Neural cell (in vitro differentiated cells): Measurements from ENCODE around the gene CELSR1. TPM values are rescaled to one million over a fixed set of nuclear protein-coding genes. Genes with fewer than 3 reads are reported as not detected.

Experiments
- H2AFZ ChIP-seq: fragments of 200-600, 300-800 bp; sonication (generic), shearing (Covaris generic); 2 replicates; pipeline ENCODE4 v1.6.0; 2014; ENCODE audit warnings: low read depth, mild to moderate bottlenecking, antibody characterized with exemption, low read length, moderate library complexity
- H3F3A ChIP-seq: fragments of 200-600 bp; shearing (Covaris generic); 2 replicates; pipeline ENCODE4 v1.6.1; 2016; ENCODE audit warnings: mild to moderate bottlenecking, moderate library complexity, mixed read lengths, antibody characterized with exemption, low read length; ENCODE audit not compliant: insufficient read depth, poor library complexity, severe bottlenecking
- H3K27ac ChIP-seq: fragments of 200-600, 300-800 bp; sonication (generic), shearing (Covaris generic); 2 replicates; pipeline ENCODE4 v1.5.1; 2014; ENCODE audit warnings: mild to moderate bottlenecking, low read length, moderate library complexity
- H3K27me3 ChIP-seq: fragments of 300-800, 200-600 bp; sonication (generic), shearing (Covaris generic); 2 replicates; pipeline ENCODE4 v1.6.0; 2014; ENCODE audit warnings: mild to moderate bottlenecking, low read depth, low read length, moderate library complexity; ENCODE audit not compliant: insufficient read depth
- H3K36me3 ChIP-seq: fragments of 300-800, 200-600 bp; sonication (generic), shearing (Covaris generic); 2 replicates; pipeline ENCODE4 v1.5.1; 2014; ENCODE audit warnings: mild to moderate bottlenecking, antibody characterized with exemption, low read length, moderate library complexity; ENCODE audit not compliant: insufficient read depth
- H3K4me2 ChIP-seq: fragments of 300-800, 200-600 bp; sonication (generic), shearing (Covaris generic); 2 replicates; pipeline ENCODE4 v1.6.0; 2014; ENCODE audit warnings: mild to moderate bottlenecking, low read length
- H3K4me3 ChIP-seq: fragments of 300-800, 200-600 bp; sonication (generic), shearing (Covaris generic); 2 replicates; pipeline ENCODE4 v1.5.1; 2014; ENCODE audit warnings: mild to moderate bottlenecking, low read length, moderate library complexity
- H3K79me2 ChIP-seq: fragments of 200-600 bp; shearing (Covaris generic); replicated peaks from 2 replicates; pipeline ENCODE4 v1.6.0; 2014; ENCODE audit warnings: mild to moderate bottlenecking, low read length, moderate library complexity; ENCODE audit not compliant: insufficient read depth
- H3K9ac ChIP-seq: fragments of 300-800, 200-600 bp; sonication (generic), shearing (Covaris generic); 2 replicates; pipeline ENCODE4 v1.6.1; 2016; ENCODE audit warnings: mild to moderate bottlenecking, low read length, mixed read lengths
- H3K9me2 ChIP-seq: fragments of 200-600 bp; shearing (Covaris generic); 2 replicates; pipeline ENCODE4 v1.6.1; 2016; ENCODE audit warnings: mild to moderate bottlenecking, low read length, mixed read lengths; ENCODE audit not compliant: insufficient read depth
- H3K9me3 ChIP-seq: fragments of 200-600, 300-800 bp; sonication (generic), shearing (Covaris generic); 2 replicates; pipeline ENCODE4 v1.6.1; 2016; ENCODE audit warnings: mild to moderate bottlenecking, mixed run types, low read length, moderate library complexity, mixed read lengths
- H4K20me1 ChIP-seq: fragments of 200-600 bp; shearing (Covaris generic); 2 replicates; pipeline ENCODE4 v1.6.1; 2016; ENCODE audit warnings: mild to moderate bottlenecking, mixed run types; ENCODE audit not compliant: insufficient read depth
- EP300 ChIP-seq: fragments of 450-650 bp; conservative IDR thresholded peaks from 2 replicates; pipeline ENCODE4 v1.6.1; 2014; ENCODE audit warnings: antibody characterized with exemption, mild to moderate bottlenecking, moderate library complexity; ENCODE audit not compliant: poor library complexity, severe bottlenecking
- EZH2 ChIP-seq: fragments of 200-600, 300-800 bp; shearing (Covaris generic), sonication (generic); IDR thresholded peaks from 2 replicates; pipeline ENCODE4 v1.6.1; 2014; ENCODE audit warnings: antibody characterized with exemption, low read length, borderline replicate concordance, mild to moderate bottlenecking; ENCODE audit not compliant: insufficient read depth, poor library complexity, severe bottlenecking
- MXI1 ChIP-seq: fragments of 450-650 bp; conservative IDR thresholded peaks from 2 replicates; pipeline ENCODE4 v1.6.1; 2014; ENCODE audit warnings: antibody characterized with exemption, mild to moderate bottlenecking; ENCODE audit not compliant: poor library complexity, severe bottlenecking
- POLR2AphosphoS5 ChIP-seq: IDR thresholded peaks from 2 replicates; pipeline ENCODE4 v1.6.1; 2012
- RAD21 ChIP-seq: fragments of 450-650 bp; conservative IDR thresholded peaks from 2 replicates; pipeline ENCODE4 v1.6.1; 2014; ENCODE audit warnings: antibody characterized with exemption, mild to moderate bottlenecking, moderate library complexity
- SMC3 ChIP-seq: fragments of 450-650 bp; conservative IDR thresholded peaks from 2 replicates; pipeline ENCODE4 v1.6.1; 2014; ENCODE audit warnings: antibody characterized with exemption, mild to moderate bottlenecking, moderate library complexity; ENCODE audit not compliant: poor library complexity
- TAF1 ChIP-seq: IDR thresholded peaks from 2 replicates; pipeline ENCODE4 v1.6.1; 2012; ENCODE audit warnings: low read depth
- polyA plus RNA-seq: library from polyadenylated mRNA; depleted of rRNA; stranded (reverse); fragments of >200 nt; gene quantifications from 2 replicates; pipeline ENCODE4 v1.2.3, GENCODE V29; 2014
- TF ChIP-seq, protein P1 (sequence below): IDR thresholded peaks from 2 replicates; pipeline ENCODE4 v1.6.1; 2012; ENCODE audit warnings: borderline replicate concordance
- TF ChIP-seq, protein P2 (sequence below): fragments of 450-650 bp; IDR thresholded peaks from 2 replicates; pipeline ENCODE4 v1.5.1; 2014; ENCODE audit warnings: antibody characterized with exemption, mild to moderate bottlenecking, moderate library complexity; ENCODE audit not compliant: poor library complexity, severe bottlenecking

The CELSR1 gene
- polyA plus RNA-seq, 1 donor from 2014 or later, result 0.14 TPM

DNA sequence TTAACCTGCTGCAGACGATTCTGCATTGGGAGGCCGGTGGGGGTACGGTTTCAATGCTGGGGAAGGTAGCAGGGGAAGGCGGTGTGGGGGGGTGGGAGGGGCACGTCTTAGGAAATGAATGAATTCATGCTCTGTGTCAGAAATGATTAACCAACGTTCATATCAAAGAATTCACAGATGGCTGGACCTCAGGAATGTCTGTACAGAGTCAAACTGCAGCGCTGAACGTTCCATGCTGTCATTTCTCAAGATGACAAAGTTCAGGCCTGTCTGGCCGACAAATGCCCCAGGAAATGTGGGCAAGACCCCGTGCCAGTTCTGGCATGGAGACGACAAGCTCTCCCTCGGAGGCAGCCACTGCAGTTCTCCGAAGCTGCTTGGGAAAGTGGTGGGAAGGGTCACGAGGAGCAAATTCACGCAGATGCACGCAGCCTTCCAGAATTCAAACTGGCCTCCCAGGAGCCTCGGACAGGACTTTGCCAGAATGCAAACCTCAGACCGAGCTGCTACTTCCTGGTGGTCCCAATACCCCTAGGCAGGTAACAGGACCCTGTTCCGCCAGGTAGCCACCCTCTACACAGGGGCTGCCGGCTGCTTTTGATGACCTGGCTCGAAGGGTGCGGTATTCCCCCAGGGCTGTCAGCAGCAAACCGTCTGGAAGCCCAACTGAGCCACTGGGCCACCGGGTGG, 120.4 kb downstream of the CELSR1 start:
- H3K36me3 ChIP-seq, result no peaks in the 10 kb centered on the region
- no peaks in the 10 kb centered on the region for H3K27me3 ChIP-seq
- no peaks in the 10 kb centered on the region for H3K79me2 ChIP-seq
- H3K9me2 ChIP-seq, result no peaks in the 10 kb centered on the region
- H3K27ac ChIP-seq, result no peak overlapping the region
- no peak overlapping the region for H3K9ac ChIP-seq
- no peak overlapping the region for H3K4me3 ChIP-seq
- no peaks in the 10 kb centered on the region for H3K9me3 ChIP-seq
- no peaks in the 10 kb centered on the region for H3F3A ChIP-seq
- no peak for TF ChIP-seq EP300
- TF ChIP-seq, protein P1, sequence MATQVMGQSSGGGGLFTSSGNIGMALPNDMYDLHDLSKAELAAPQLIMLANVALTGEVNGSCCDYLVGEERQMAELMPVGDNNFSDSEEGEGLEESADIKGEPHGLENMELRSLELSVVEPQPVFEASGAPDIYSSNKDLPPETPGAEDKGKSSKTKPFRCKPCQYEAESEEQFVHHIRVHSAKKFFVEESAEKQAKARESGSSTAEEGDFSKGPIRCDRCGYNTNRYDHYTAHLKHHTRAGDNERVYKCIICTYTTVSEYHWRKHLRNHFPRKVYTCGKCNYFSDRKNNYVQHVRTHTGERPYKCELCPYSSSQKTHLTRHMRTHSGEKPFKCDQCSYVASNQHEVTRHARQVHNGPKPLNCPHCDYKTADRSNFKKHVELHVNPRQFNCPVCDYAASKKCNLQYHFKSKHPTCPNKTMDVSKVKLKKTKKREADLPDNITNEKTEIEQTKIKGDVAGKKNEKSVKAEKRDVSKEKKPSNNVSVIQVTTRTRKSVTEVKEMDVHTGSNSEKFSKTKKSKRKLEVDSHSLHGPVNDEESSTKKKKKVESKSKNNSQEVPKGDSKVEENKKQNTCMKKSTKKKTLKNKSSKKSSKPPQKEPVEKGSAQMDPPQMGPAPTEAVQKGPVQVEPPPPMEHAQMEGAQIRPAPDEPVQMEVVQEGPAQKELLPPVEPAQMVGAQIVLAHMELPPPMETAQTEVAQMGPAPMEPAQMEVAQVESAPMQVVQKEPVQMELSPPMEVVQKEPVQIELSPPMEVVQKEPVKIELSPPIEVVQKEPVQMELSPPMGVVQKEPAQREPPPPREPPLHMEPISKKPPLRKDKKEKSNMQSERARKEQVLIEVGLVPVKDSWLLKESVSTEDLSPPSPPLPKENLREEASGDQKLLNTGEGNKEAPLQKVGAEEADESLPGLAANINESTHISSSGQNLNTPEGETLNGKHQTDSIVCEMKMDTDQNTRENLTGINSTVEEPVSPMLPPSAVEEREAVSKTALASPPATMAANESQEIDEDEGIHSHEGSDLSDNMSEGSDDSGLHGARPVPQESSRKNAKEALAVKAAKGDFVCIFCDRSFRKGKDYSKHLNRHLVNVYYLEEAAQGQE, result no peak
- no peak for TF ChIP-seq RAD21
- TF ChIP-seq, protein P2, sequence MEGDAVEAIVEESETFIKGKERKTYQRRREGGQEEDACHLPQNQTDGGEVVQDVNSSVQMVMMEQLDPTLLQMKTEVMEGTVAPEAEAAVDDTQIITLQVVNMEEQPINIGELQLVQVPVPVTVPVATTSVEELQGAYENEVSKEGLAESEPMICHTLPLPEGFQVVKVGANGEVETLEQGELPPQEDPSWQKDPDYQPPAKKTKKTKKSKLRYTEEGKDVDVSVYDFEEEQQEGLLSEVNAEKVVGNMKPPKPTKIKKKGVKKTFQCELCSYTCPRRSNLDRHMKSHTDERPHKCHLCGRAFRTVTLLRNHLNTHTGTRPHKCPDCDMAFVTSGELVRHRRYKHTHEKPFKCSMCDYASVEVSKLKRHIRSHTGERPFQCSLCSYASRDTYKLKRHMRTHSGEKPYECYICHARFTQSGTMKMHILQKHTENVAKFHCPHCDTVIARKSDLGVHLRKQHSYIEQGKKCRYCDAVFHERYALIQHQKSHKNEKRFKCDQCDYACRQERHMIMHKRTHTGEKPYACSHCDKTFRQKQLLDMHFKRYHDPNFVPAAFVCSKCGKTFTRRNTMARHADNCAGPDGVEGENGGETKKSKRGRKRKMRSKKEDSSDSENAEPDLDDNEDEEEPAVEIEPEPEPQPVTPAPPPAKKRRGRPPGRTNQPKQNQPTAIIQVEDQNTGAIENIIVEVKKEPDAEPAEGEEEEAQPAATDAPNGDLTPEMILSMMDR, result no peak
- no peak for TF ChIP-seq TAF1
- no peak for TF ChIP-seq SMC3
- no peak for TF ChIP-seq EZH2
- no peak for TF ChIP-seq MXI1
- no peak for TF ChIP-seq POLR2AphosphoS5
- no peak overlapping the region for H3K4me2 ChIP-seq
- no peaks in the 10 kb centered on the region for H4K20me1 ChIP-seq
- no peak overlapping the region for H2AFZ ChIP-seq

DNA sequence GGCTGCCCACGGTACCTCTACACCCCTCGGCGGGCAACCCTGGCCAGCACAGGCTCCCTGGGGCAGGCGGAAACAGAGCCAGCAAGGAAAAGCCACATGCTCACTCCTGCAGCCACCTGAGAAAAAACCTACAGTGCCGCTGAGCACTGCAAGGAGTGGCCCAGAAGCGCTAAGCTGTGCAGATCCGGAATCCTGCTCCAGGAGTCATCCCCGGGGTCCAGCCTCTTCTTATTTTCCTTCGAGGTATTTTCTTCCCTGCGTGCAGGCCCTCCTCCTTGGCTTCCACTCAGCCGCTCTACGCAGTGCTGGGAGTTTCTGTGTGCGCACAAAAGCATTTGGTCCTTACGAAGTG, 120.9 kb downstream of the CELSR1 start:
- H3K9ac ChIP-seq, result no peak overlapping the region
- H3K27me3 ChIP-seq, result no peaks in the 10 kb centered on the region
- no peaks in the 10 kb centered on the region for H3K9me3 ChIP-seq
- no peaks in the 10 kb centered on the region for H3K36me3 ChIP-seq
- no peaks in the 10 kb centered on the region for H3F3A ChIP-seq
- H3K9me2 ChIP-seq, result no peaks in the 10 kb centered on the region
- no peak overlapping the region for H2AFZ ChIP-seq
- no peak overlapping the region for H3K27ac ChIP-seq
- H3K79me2 ChIP-seq, result no peaks in the 10 kb centered on the region
- TF ChIP-seq RAD21 (no peak), TAF1 (no peak), POLR2AphosphoS5 (no peak), MXI1 (no peak), EZH2 (no peak), EP300 (no peak), SMC3 (no peak)
- TF ChIP-seq, protein P1, result no peak
- TF ChIP-seq, protein P2, result no peak
- no peak overlapping the region for H3K4me3 ChIP-seq
- no peak overlapping the region for H3K4me2 ChIP-seq
- H4K20me1 ChIP-seq, result no peaks in the 10 kb centered on the region
